GM12872 (cell line): ENCODE data around the gene SIDT1.

Source experiments
- TF ChIP-seq, protein P1 (sequence below): IDR thresholded peaks from 3 replicates; pipeline ENCODE4 v1.5.1; 2011; ENCODE audit warnings: low read depth, mild to moderate bottlenecking, low read length, moderate library complexity; ENCODE audit not compliant: insufficient read depth

The SIDT1 gene

DNA sequence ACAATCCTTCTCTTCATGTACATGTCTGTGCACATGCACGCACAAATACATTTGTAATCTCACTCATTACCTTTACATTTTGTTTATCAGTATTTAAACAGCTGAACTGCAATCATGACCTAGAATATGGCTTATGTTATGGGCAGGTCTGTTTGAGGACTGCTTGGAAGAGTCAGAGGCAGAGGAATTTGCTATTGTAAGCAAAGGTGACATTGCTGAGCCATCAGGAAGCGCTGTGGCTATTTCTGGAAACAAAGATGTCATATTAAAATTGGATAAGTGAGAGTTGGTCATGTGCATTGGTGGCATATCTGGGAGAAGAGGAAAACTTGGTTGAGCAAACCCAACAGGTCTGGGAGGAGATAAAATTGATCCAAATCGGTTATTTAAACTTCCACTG is 122.5 kb downstream of the SIDT1 start:
- TF ChIP-seq, protein P1, sequence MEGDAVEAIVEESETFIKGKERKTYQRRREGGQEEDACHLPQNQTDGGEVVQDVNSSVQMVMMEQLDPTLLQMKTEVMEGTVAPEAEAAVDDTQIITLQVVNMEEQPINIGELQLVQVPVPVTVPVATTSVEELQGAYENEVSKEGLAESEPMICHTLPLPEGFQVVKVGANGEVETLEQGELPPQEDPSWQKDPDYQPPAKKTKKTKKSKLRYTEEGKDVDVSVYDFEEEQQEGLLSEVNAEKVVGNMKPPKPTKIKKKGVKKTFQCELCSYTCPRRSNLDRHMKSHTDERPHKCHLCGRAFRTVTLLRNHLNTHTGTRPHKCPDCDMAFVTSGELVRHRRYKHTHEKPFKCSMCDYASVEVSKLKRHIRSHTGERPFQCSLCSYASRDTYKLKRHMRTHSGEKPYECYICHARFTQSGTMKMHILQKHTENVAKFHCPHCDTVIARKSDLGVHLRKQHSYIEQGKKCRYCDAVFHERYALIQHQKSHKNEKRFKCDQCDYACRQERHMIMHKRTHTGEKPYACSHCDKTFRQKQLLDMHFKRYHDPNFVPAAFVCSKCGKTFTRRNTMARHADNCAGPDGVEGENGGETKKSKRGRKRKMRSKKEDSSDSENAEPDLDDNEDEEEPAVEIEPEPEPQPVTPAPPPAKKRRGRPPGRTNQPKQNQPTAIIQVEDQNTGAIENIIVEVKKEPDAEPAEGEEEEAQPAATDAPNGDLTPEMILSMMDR, result no peak

GRCh38 chr3:113658107-113658506 is 125.8 kb downstream of the SIDT1 start:
- TF ChIP-seq, protein P1, result no peak

- TF ChIP-seq, protein P1, result no peak
These were observed 126.8 kb downstream of the SIDT1 start for GRCh38 chr3:113659101-113659541.

DNA sequence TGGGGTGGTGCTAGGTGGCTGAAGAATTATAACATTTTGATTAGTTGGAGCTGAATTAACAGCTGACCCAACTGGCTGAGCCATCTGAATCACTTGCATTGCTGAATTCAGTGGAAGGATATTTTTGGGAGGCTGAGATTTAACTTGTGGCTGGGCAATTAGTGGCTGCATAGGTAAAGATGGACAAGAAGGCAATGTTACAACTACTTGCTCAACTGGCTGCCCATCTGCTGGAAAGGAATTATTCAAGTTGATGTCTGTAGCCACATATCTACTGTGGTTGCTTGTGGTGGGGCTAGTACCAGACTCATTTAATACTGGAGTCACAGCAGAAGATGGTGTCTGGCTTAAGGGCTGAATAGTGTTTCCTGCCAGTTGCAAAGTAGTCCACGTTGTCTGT is 127.6 kb downstream of the SIDT1 start:
- TF ChIP-seq, protein P1, result no peak

GRCh38 chr3:113660458-113660857 is 128.1 kb downstream of the SIDT1 start:
- TF ChIP-seq, protein P1, result no peak

GRCh38 chr3:113660896-113661295 is 128.5 kb downstream of the SIDT1 start:
- TF ChIP-seq, protein P1, result no peak

DNA sequence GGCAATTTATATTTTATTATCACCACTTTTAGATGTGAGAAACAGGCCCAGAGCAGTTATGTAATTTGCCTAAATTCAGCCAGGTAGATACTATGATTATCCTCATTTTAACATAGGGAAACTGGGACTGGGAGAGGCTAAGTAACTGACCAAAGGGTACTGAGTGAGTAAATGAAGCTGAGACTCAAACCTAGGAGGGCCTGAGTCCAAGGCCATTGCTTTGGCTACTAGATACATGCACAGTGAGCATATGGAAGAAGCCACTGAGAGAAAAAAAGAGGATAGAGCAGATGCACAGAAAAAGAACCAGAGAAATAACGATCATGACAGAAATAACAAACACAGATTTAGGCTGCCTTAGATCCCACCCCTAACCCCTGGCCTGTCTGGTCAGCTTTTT is 130.5 kb downstream of the SIDT1 start:
- TF ChIP-seq, protein P1, result no peak
